ENCODE measurements around the gene CFD.

- no peak for TF ChIP-seq IRF2 (CRISPR knock-in tag; IDR thresholded peaks at IDR 0.05; ENCODE audit: borderline replicate concordance, low read depth)
- no peak for TF ChIP-seq ZNF423 (CRISPR knock-in tag; IDR thresholded peaks at IDR 0.05)
- no peak for TF ChIP-seq CTCF (IDR thresholded peaks at IDR 0.05)
- no peak for TF ChIP-seq TP53 (CRISPR knock-in tag; IDR thresholded peaks at IDR 0.05)
- TF ChIP-seq RORB (CRISPR knock-in tag; IDR thresholded peaks at IDR 0.05): no peak
- no peak for TF ChIP-seq NR3C1 (CRISPR knock-in tag; conservative IDR thresholded peaks at IDR 0.05; ENCODE audit: low read depth)
- TF ChIP-seq USF2 (CRISPR knock-in tag; IDR thresholded peaks at IDR 0.05): no peak
- no peak for TF ChIP-seq NR1H2 (CRISPR knock-in tag; IDR thresholded peaks at IDR 0.05)
Measured at GRCh38 chr19:873084-873483, 13.6 kb downstream of the CFD start.

All from WTC11 (cell line).